Measurements from ENCODE around the gene DHX9.

GRCh38 chr1:182847105-182847504 lies 8.0 kb downstream of the DHX9 start:
- TF ChIP-seq CTCF (IDR thresholded peaks at IDR 0.05) (no peak), POLR2A (IDR thresholded peaks at IDR 0.05) (no peak)

All from adrenal gland (tissue), 5 donors.